CD4-positive, alpha-beta T cell treated with Interleukin-2 at 100 ng/mL for 4 hours (primary cell): ENCODE measurements around the gene MRPL27.
"Not testable (repeated sequence)": the region's sequence is repeated elsewhere in the genome, so short reads cannot be mapped to it uniquely, and the experiment has no call there.

Experiments used
- DNase-seq: peaks from one replicate; pipeline ENCODE4 v3.0.0-alpha.2; 2020; ENCODE audit warnings: low spot score

Gene MRPL27

DNA sequence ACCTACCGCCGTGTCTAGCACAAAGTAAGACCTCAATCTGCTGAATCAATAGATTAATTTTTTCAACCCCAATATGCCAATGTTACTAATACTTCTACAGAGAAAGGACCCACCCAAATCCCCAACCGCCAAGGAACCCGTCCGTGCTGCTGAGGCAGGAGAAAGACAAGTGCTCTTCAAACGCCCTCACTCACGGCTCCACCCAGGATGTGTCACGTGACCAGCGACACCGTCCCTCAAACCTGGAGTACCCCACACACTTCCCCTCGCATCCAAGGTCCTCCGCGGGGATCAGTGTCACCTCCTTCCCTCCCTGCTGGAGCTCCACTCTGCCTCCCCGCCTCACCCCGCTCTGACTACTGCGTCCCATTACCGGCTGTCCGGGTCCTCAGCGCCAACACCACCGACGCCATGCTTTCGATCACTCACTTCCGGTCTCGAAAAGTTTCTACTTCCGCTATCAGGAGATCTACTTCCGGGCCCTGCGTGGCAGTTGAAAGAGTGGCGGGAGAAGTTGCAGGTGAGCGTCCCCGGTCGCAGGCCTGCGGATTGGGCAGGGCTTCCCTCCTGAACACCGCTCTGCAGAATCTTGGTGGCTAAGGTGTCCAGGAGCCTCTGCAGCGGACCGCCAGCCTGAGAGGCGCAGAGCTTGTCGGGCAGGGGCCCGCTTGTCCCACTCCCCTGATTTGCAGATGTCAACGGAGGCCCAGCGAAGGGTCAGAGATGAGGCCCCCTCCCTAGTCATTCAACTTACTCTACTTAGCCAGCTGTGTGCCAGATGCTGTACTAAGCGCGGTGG, at the start of gene MRPL27, which contains the start of gene EME1:
Gene MRPL27 (minus strand): TSS at position 427 of the 799 bp plus-strand sequence. CDS start 14 bp downstream, at position 413.
Gene EME1 (plus strand): TSS at position 472 of the 799 bp plus-strand sequence. CDS start 1,980 bp downstream, outside the sequence.
- DNase-seq, result peak; percentile 89

GRCh38 chr17:50422738-50423137, 49.8 kb upstream of the MRPL27 start:
- no peak for DNase-seq

DNA sequence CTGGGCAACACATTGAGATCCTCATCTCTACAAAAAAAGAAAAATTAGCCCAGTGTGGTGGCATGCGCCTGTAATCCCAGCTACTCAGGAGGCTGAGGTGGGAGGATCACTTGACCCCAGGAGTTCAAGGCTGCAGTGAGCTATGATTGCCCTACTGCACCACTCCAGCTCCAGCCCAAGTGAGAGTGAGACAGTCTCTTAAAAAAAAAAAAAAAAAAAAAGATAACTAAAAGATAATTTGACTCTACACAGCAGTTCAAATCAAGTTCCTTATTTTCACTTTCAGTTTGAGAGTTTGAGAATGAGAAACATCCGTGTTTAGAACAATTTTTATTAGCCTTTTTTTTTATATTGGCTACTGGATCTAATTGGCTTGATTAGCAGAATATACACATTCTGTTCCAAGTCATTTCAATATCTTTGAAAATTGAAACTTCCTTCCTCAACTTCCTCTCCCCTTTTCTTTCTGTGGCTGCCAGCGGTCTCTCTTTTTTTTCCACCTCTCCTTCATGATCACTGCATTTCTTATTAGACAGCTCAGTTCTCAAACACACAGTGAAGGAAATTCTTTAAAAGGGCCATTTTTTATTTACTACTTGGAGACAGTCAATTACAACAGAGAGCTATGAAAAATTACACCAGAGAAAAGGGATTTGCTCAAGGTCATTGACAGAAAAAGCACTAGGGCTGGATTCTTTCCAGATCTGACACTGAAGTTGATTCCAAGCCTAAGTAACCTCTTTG, 48.5 kb upstream of the MRPL27 start:
- no peak for DNase-seq

- no peak for DNase-seq
Observed at GRCh38 chr17:50420419-50421112, 47.6 kb upstream of the MRPL27 start.

DNA sequence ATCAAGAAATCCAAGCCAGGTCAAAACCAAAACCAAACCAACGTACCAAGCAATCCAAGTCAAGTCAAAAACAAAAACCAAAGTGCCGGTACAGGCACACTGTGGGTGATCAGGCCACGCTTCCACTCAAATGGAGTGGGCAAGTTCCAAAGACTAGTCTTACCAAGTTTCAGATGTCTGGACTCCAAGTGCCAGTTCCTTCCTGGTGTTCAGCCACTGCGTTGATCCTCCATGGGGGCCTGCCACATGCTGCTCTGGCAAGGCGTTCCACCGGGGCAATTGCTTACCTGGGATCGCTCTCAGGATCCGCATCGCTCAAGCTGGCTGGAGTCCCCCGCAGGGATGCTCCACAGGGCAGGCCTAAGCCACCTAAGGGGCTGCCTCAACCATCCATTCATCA, 46.6 kb upstream of the MRPL27 start:
- DNase-seq, result not testable (repeated sequence)

DNA sequence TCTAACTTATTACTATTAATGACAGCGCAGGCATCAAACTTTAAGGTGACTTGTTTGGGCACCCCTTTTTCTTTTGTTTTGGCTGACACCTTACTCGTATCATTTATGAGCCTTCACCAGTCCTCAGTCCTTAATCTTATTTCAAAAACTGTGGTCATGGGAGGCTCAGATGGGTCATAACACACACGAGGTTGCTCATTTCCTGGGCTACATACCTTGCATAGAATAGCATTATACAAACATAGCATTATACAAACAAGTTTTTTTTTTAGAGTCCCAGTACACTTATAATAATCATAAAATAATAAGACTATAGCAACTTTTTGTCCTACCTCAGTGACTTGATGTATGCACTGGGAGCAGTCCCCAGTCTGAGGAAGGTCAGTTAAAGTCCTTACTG, 41.8 kb upstream of the MRPL27 start:
- no peak for DNase-seq

- DNase-seq, result no peak
Observed at GRCh38 chr17:50412188-50412732, 39.3 kb upstream of the MRPL27 start.

GRCh38 chr17:50407921-50408320, 34.9 kb upstream of the MRPL27 start:
- no peak for DNase-seq

DNA sequence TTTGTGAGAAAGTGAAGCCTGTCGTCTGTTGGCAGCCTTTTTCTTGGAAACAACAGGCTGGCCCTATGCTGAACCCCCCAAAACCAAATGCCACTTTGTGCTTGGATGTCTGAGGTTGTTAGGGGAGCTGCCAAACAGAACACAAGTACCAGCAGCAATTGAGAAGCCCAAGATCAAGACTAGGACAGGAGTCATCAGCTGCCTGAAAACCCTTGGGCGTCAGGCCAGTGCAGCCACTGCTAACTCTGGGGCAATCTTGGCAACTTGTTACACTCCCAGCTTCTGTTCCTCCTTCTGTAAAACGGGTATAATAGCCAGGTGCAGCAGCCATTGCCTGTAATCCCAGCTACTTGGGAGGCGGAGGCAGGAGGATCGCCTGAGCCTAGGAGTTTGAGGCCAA, 33.6 kb upstream of the MRPL27 start:
- DNase-seq, result no peak

GRCh38 chr17:50405351-50405750, 32.4 kb upstream of the MRPL27 start:
- not testable (repeated sequence) for DNase-seq

GRCh38 chr17:50399591-50399990, 26.6 kb upstream of the MRPL27 start:
- DNase-seq, result not testable (repeated sequence)

DNA sequence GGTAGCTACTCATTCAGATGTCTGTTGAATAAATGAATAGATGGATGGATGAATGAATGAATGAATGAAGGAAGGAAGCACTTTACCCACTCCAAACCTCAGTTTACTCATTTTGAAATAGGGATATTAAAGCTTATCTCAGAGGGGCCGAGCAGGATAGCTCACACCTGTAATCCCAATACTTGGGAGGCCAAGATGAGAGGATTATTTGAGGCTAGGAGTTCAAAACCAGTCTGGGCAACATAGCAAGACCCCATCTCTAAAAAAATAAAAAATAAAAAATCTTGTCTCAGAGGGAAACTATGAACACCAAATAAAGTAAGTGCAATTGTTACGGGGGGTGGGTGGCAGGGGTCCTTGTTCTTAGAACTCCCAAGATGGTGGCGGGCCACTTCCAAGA, 25.7 kb upstream of the MRPL27 start:
- not testable (repeated sequence) for DNase-seq

- no peak for DNase-seq
Observed at GRCh38 chr17:50397919-50398285, 24.9 kb upstream of the MRPL27 start.

DNA sequence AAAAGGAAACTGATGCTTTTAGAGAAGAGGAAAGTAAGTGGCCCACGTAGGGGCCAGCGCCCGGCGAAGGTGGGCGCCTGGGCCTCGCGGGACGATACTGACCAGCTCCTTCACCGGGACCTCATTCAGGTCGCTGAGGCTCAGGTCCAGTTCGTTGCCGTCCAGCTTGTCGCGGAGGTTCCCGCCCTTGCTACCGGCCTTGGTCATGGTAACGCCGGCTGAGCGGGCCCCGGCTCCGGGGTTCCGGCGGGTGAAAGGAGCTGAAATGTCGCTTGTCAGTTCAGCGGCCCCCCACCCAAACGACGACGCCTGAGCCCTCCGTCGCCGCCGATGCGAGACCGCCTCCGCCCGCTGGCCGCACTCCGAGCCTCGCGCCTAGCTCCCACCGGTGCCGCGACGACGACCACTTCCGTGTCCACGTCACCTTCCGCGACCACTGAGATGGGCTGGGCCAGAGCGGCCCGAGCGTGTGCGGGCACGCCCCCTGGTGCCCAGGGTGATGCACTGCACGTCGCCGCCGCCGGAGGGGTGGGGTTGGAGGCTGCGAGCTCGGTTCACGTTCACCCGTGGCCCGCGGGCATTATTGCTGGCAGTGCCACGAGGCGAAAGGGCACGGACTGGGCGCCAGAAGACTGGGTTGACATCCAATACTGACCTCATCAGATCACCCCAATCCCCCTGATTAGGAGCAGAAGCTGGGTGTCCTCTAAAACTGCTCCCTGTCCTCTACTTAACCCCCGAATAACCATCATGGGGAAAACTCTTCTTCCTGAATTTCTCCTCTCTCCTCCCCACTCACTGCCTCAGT, 24.3 kb upstream of the MRPL27 start, which contains the start of gene LRRC59:
Gene LRRC59 (minus strand): TSS at position 413 of the 808 bp plus-strand sequence. CDS start 206 bp downstream, at position 207.
- peak; percentile 94 for DNase-seq

- DNase-seq, result peak; percentile 2
Observed at GRCh38 chr17:50396261-50397110, 23.5 kb upstream of the MRPL27 start.

DNA sequence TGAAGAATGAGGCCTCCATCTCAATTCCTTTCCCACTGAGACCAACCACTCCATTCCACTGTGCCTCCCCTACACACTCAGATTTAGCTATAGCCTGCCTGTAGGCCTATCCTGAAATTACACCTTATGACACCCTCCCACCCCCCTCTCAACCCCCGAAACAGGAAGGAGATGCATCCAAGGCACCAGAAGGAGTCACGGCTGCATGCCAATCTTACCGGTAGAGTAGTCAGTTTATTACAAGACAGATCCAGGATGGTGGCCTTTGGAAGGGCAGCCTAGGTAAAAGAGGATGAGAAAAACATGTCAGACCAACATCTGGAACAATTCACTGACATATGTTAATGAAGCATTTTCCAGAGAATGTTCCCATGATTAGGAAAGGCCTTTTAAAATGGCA, 21.7 kb upstream of the MRPL27 start:
- no peak for DNase-seq

DNA sequence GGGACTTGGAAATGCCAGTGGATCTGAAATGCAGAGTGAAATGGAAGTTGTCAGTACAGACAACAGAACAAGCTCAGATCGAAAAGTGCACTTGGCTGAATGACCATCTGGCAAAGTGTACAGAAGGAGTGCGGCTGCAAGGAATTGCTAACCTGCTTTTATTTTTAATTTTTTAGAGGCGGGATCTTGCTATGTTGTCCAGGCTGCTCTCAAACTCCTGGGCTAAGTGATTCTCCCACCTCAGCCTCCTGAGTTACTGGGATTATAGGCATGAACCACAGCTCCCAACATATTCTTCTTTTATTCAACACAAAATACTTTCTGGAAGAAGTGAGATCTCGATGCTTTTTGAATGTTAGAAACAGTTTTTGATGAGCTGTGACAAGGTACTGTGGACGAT, 20.7 kb upstream of the MRPL27 start:
- DNase-seq, result no peak

- no peak for DNase-seq
Observed at GRCh38 chr17:50392621-50393020, 19.6 kb upstream of the MRPL27 start.

DNA sequence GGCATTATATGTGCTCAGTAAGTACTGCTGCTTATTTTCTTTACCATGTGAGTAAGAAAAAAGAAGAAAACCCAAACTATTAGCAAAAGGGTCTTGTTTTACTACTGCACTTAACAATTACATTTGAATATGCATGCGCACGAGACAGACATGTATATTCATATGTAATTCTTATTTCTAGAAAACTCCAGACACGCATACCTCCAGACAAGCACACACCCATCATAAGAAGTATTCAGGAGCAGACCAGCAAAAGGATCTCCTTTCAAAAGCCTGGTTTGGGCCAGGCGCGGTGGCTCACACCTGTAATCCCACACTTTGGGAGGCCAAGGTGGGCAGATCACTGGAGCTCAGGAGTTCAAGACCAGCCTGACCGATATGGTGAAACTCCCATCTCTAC, 16.6 kb upstream of the MRPL27 start:
- DNase-seq, result no peak

GRCh38 chr17:50388728-50389127, 15.7 kb upstream of the MRPL27 start:
- DNase-seq, result no peak
